SKM-1 treated with dmso at 0.1 percent for 144 hours (cell line): Measurements from ENCODE around the gene UROC1.

Source experiments
- DNase-seq: peaks from one replicate; lab custom pipeline; 2025; ENCODE audit not compliant: unreplicated experiment; lab: John Stamatoyannopoulos, UW

Gene UROC1

DNA sequence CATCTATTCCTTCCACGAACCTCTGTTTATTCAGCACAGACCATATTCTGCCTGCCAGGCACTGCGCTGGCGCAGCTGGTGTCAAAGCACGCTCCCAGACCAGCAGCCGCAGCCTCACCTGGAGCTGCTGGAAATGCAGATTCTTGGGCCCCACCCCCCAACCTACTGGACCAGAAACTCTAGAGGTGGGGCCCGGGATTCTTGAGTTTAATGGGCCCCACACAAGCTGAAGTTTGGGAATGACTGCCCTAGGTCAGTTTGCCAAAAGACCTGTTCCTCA is 13.4 kb upstream of the UROC1 start:
- no peak for DNase-seq

DNA sequence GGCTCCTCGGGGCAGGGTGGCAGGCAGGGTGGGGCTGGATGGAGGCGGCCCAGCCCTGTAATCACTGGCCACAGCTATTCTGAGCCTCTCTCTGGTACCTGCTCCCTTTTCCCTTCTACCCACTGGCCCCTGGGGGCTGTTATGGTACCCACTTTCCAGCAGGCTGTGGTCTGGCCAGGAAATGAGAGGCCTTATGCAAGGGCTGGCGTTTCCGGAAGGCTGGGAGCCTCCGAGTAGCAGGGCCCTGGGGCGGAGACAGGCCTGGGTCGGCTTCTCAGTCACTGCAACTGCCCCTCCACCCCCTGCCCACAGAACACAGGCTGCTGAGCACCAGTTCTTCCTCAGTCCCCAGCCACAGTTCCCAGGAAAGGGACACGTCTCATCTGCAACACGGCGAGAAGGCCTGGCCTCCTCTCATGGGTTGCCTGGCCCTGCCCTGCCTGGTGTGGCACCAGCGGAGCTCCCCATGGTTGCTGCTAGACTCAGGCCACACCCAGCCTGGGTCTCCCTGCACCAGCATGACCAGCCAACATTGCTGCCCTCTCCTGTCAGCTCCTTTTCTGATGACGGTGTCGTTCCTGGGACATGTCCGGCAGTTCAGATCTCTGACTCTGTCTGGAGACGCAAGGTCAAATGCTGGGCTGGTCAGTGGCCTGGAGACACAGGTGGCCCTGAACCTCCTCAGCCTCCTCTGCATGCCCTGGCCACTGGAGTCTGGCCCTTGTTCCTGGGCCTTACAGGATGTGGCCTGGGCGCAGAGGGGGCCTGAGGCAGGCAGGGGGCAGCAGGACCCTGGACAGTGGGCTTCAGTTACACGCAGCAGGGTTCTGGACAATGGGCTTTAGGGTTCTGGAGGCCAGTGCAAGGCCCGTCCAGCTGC is 12.8 kb upstream of the UROC1 start:
- DNase-seq: peak; percentile 97

DNA sequence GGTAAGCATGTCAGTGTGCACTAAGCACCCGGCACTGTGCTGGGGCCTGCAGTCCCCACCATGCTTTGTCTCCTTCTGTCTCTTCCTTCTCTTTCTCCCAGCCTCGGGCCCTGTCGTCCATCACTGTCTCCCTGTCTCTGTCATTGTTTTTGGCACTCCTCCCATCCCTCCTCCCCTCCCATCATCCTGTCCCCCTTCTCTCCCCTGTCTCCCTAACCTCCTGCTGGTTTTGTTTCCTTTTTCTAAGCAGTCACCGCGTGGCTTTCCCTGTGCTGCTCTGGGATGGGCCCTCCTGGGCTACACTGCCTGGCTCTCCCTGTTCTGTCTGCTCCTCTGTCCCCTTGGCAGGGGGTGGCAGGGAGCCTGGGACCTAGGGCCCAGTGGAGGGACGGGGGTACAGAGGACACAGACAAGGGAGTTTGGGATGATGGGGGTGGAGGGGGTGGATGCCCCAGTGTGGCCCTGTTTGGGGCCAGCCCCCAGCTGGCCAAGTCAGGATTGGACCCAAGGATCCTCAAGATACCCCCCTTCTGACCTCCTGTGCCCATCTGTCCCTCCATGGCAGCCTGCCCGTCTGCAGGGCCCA is 12.1 kb upstream of the UROC1 start:
- DNase-seq: no peak

DNA sequence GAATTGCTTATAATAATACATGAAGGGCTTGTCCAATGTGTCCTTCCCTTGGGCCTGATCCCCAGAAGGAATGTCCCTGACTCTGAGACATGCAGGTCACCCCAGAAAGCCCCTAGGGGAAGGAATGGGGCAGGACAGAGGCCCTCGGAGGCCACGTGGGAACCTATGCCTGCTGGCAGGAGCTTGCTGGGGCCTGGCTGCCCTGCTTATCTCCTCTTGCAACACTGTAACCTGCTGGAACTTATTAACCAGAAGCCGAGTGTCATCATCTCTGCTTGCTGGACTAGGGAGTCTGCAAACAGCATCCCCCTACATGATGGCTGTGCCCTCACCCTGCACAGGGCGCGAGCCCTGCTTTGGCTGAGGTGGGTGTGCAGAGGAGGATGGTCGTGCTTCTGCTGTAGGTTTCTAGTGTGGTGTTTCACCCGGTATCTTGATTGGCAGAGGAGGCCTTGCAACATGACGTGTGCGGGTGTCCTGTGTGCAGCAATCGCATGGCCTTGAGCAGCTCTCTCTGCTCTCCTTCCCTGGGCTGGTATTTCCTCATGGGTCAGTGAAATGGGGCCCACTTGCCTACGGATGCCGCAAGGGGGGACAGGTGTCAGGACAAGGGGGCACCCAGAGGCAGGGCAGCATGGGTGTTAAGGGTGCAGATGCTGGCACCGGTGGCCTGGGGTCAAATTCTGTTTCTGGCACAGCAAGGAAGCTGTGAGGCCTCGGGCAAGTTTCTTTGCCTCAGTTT is 11.4 kb upstream of the UROC1 start:
- peak; percentile 87 for DNase-seq

DNA sequence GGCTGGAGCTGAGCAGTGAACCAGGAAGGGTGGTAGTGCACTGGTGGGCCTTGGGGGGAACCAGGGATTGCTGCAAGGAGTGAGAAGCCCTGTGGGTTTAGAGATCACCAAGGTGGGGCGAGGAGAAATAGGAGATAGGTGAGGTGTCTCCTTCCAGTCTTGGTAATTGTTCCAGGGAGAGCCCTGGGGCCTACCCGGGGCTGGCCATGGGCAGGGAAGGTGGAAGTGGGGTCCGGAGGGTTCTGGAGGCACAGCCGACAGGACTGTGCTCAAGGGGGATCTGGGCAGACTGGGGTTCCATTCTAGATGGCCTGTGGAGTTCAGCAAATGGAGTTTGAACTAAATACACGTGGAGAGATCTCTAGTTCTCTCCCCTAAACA is 10.8 kb upstream of the UROC1 start:
- DNase-seq: no peak

DNA sequence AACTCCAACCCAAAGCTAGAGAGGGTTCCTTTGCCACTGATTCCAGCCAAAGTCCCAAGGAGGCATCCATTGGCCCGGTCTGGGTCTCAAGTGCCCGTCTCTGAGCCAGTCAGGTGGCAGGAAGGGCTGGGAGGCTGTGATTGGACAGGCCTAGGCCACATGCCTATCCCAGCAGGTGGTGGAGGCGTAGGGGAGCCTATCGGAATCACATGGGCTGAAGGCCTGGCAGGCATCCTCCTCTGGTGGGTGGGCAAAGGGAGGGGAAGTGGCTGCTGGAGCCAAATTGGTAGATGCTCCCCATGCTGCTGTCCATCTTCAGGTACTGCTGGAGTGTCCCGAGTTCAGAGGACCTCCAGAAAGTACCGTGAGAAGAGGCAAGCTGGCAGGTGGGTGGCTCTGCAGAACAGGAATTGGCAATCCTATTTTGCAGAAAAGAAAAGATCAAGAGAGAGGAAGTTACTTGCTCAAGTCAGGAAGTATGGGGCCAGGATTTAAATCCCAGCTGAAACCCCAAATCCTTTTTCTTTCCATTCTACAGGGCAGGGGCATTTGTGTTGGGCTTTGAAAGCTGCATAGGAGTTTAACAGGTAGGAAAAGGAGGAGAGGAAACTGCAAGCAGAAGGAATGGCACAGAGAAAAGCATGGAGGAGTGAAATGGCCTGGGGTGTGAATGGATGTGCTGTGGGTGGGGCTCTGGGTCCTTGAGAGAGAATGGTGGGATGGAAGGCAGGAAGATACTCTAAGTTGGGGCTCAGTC is 10.1 kb upstream of the UROC1 start:
- peak; percentile 36 for DNase-seq

DNA sequence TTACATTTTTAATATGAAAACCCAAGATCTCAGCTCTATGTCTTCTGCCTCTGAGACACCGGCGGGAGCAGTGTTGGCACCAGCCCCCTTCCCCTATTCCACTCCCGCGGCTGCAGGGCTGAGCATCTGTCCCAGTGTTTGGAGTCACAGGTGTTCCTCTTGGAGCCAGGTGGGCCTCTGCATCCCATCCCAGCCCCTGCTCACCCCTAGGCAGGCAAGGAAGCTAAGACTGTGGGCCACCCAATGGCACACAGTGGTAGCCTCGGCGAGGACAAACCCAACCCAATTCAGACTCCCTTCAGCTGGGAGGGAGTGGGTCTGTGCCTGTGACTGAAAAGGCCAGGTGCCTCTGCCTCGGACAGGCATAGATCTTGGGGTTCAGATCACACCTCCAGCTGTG is 9.4 kb upstream of the UROC1 start:
- DNase-seq: no peak

DNA sequence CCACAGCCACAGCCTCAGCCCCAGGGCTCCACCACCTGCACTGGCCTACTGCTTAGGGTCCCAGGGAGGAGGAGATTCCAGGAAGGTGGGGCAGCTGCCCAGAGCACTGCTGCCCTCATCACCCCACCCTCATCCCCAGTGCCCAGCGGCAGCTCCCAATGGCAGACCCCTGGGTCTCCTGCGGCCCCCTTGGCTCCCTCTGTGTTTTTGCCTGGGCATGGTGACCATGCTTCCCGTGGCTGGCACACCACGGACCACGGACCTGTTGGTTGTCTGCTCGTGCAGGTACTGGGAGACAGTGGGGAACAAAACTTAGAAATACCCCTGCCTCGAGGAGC is 9.1 kb upstream of the UROC1 start:
- no peak for DNase-seq

DNA sequence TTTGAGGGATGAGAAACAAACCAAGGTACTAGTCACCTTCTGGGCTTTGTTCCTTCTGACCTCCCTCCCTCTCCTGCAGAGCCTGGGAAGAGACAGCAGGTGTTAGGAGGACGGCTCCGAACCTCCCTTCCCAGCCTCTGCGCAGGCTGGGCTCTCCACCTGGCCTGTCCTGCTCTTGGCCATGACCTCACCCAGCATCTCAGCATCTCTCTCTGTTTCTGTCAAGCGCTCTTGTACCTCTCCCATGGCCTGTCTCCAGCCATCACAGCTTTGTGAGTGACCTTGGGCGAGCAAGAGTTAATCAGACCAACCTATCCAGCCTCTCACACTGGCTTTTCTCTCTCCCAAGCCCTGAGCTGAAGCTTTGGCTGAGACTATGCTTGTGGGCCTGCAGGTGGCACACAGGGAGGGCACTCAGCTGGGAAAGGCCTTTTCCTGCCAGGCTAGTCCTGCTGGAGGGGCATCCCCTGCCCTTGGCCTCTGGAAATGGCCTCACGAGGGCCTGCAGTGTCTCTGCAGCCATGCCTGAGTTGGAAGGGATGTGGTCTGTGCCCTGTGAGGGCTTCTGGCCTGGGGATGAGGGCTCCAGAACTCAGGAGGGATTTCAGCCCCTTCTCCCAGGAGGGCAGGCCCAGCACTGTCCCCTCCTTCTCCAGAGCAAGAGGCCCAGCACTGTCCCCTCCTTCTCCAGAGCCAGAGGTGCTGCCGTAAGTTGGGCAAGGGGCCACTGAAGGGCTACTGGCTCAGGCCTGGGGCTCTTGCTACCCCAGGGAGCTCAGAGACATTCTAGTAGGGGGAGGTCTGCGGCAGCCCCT is 8.5 kb upstream of the UROC1 start:
- DNase-seq: no peak

DNA sequence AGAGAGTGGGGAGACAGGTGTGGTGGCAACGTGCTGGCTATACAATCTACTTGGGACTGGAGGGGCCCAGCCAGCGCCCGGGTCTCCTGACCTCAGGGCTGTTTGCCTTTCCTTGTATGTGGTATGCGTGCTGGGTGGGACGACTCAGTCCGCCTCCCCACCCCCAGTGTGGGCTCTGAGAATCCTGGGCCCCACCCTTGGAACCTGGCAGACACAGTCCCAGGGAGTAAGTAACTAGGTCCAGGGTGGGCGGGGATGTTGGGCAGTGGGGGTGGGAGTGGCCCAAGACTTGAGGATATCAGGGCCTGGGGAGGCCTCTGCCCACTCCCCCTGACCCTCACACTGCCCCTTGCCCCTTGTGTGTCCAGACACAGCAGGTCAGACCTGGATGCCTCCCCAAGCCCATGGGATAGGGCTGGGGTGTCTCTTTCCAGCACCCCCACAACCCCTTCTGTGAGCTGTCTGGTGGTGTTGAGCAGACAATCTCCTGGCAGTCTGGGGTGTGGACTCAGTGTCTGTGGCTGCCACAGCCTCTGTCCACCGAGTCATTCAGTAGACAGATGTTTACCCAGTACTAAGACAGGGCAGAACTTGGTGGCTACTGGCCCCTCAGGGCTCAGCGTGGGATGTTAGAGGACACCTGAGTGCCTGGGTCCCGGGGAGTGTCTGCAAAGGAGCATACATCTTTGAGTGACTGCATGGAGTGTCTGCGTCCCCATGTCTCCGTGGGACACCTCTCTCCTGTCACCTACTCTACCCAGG is 7.7 kb upstream of the UROC1 start:
- no peak for DNase-seq

DNA sequence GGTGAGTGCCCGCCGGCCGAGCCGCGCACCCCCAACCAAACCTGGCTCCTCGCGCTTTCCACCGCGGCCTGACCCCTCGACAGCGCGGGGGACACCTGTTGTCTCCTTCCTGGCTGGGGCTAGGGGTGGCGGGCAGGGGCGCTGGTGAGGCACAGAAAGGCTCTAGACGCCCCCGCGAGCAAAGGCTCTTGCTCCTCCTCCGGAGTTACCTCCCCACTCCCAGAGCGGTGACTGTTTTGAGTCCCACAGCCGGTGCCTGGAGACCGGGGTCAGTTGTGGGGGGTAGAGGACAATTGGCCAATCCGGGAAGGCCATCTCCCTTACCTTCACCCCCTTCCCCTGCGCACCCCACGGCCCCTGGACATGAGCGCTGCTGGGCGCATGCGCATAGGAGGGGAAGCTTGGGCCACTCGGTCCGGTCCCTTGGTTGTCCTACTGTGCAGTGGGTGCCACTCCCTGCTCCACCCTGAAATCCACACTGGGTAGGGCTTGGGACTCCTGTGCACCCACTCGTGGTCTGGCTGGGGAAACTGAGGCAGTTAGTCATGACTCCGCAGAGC is 6.9 kb upstream of the UROC1 start:
- no peak for DNase-seq

DNA sequence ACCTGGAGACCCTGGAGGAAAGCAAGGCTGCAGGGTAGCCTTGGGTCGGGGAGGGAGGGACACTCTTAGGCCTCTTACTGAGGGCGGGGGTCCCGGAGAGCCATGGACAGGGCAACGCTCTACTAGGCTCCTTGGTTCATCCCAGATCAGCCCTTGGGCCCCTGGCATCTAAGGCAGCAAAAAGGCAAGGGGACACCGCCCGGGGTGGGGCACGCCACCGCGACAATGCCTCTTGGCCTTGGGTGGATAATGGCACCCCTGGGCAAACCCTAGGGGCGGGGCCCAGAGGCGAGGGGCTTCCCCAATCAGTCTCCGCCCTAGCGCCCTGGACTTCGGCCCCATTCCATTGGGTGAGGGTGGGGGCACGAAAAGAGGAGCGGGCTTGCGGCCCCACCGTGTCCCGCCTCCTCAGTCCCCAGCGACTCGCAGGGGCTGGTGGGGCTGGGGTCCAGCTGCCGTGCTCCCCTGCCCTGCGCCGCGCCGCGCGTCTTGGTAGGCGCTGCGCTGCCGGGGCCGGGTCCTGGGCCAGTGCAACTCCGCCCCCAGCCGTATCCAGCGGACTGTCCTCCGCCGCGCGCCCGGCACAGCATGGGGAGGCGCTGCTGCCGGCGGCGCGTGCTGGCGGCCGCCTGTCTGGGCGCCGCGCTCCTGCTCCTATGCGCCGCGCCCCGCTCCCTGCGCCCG is 6.3 kb upstream of the UROC1 start, which contains the start of gene CHST13:
CHST13 (plus strand) TSS at position 411 of the 684 bp plus-strand sequence; CDS start at position 589, 178 bp downstream.
- DNase-seq: no peak

DNA sequence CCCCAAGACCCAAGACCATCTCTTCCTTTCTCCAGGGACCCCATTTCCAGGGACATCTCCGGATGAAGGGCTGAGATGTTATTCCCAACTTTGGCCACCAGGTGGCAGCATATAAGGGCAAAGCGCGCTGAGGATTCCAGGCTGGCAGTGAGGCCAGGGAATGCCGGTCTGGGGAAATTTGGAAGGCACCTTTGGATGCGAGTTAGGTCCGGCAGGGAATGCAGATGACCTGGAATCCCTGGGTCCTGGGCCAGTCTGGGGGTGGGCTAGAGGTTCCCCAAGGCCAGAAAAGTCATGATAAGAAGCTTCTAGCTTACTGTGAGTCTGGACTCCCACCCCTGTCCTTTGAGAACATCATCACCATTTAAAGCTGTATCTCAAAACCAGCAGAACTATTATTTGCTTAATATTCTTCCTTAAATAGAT is 4.8 kb upstream of the UROC1 start:
- peak; percentile 24 for DNase-seq

DNA sequence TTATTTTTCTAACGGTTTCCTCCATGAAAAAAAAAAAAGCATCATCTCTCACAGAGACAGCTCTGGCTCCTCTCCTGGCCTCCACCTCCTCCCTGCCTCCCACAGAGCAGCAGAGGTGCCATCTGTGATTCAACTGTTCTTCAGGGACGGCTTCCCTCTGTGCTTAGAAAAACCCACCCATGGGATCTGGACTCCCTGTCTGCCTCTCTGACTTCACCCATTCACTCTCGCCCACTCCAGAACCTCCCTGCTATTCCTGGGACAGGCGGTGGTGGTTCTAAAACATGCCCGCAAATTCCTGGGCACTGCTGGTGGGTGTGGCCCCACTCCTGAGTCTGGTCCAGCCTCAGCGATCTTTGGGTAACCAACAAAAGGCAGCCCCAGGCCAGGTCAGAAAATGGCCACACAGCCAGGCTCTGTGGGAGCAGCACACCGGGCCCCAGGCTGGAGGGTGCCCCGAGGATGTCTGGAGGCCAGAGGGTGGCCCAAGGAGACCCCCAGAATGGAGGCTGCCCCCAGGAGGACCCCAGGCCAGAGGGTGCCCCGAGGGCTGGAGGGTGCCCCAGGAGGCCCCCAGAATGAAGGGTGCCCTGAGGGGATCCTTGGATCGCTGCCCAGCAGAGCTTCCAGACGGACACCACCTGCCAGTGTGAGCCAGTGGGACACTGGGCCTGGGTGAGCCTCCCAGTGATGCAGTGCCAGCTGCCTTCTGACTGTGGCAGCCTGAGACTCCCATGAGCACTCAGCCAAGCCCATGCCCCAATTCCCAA is 3.7 kb upstream of the UROC1 start:
- DNase-seq: no peak

DNA sequence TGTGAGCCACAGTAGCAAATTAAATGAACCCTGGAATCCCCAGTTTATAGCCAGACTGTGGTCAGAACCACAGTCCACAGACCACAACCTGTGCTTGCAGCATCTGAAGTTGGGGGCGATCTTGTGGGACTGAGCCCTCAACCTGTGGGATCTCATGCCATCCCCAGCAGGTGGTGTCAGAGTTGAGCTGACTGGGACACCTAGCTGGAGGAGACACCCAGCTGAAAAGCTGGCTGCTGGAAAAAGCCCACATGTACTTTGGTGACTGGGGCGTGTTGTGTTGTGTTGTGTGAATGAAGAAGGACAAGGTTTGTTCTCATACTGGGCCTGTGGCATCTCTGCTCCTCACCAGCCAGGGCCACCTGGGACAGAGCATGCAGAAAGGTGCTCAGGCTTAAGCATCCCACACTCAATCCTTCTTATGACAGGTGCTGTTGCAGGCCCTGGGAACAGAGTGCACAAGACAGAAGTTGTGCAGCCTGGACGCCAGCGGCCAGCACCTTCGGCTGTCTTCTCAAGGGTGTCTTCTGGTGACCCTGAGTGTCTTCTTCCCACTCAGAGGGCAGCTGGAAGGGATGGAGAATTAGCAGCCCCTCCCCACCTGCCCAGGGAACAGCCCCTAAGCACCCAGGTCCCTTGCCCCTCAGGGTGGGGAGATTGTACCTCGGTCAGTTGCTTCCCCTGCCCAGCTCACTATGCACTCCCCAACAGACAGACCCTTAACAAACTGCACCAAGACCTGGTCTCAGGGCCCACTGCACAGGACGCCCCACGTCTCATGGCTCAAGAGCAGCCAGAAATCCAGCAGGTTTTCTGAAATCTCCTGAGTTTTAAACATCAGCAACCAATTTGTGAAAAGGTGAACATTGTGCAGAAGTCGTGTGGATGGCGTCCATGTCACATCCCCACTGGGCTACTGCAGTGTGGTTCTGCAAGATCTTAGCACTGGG is 2.2 kb upstream of the UROC1 start:
- no peak for DNase-seq

DNA sequence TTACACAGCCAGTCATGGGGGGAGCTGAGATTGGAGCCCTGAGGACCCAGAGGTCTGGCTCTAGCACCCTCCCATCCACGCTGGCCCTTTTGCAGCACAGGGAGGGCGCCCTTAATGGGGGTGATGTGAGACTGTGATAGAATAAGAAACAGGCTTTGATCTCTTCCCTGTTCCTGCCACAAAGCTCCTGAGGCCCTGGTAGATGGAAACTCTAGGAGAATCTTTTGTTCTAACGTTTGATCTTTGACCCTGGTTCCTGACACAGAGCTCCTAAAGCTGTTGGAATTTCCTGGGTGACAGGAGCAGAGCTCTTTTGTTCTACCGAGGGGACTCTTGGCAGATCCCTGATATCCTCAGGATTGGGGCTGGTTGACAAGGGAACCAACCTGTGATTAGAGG is 1.2 kb upstream of the UROC1 start:
- no peak for DNase-seq
